Activated T-helper 1 cell treated with anti-CD3 and anti-CD28 coated beads, Interleukin-2, amount 50 U/mL, for 16 hours (primary cell): ENCODE data around the gene CFTR.

Experiments
- DNase-seq, 2 donors: peaks; one replicate each; pipeline ENCODE4 v3.0.0-alpha.2; 2020; ENCODE audit warnings: low read depth in 1 of 2, low spot score in 1 of 2

The CFTR gene

DNA sequence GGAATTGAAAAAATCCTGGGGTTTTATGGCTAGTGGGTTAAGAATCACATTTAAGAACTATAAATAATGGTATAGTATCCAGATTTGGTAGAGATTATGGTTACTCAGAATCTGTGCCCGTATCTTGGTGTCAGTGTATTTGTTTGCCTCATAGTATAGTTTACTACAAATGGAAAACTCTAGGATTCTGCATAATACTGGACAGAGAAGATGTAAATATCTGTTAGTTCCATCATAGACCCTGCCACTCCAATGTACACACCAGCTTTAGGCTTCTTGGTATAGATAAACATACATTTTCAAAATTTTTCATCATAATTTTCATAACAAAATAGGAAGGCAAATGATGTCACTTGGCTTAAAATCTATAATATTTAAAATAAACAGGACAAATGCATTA is 108.1 kb downstream of the CFTR start:
- DNase-seq, result no peak

GRCh38 chr7:117588352-117588794 is 108.5 kb downstream of the CFTR start:
- no peak for DNase-seq

DNA sequence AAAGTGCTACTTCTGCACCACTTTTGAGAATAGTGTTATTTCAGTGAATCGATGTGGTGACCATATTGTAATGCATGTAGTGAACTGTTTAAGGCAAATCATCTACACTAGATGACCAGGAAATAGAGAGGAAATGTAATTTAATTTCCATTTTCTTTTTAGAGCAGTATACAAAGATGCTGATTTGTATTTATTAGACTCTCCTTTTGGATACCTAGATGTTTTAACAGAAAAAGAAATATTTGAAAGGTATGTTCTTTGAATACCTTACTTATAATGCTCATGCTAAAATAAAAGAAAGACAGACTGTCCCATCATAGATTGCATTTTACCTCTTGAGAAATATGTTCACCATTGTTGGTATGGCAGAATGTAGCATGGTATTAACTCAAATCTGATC is 110.4 kb downstream of the CFTR start:
- DNase-seq, result no peak

DNA sequence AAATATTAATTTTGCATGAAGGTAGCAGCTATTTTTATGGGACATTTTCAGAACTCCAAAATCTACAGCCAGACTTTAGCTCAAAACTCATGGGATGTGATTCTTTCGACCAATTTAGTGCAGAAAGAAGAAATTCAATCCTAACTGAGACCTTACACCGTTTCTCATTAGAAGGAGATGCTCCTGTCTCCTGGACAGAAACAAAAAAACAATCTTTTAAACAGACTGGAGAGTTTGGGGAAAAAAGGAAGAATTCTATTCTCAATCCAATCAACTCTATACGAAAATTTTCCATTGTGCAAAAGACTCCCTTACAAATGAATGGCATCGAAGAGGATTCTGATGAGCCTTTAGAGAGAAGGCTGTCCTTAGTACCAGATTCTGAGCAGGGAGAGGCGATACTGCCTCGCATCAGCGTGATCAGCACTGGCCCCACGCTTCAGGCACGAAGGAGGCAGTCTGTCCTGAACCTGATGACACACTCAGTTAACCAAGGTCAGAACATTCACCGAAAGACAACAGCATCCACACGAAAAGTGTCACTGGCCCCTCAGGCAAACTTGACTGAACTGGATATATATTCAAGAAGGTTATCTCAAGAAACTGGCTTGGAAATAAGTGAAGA is 112.3 kb downstream of the CFTR start:
- DNase-seq, result no peak

DNA sequence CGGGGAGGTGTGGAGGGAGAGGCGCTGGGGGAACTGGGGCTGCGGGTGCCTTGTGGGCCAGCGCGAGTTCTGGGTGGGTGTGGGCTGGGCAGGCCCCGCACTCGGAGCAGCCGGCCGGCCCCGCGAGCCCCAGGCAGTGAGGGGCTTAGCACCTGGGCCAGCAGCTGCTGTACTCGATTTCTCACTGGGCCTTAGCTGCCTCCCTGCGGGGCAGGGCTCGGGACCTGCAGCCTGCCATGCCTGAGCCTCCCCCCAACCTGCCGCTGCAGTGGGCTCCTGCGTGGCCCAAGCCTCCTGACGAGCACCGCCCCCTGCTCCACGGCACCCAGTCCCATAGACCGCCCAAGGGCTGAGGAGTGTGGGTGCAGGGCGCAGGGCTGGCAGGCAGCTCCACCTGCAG is 116.3 kb downstream of the CFTR start:
- no peak for DNase-seq

DNA sequence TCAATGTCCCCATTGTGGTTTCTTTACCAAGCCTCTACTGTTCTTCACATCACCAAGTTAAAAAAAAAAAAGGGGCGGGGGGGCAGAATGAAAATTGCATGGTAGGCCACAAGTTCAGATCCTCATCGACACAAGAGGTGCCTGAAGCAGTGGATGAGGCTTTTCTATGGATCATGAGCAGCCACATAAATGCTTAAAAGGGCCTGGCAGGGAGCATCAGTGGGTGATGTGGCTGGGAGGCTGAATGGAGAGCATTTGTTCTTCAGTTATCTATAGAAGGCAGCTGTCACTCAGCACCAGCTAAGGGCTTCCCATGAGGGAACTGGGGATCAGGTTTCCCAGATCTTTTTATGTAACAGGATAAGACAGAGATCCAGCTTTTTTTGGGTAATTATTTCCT is 117.9 kb downstream of the CFTR start:
- DNase-seq, result no peak

- DNase-seq, result no peak
Observed at GRCh38 chr7:117600911-117601310, 121.1 kb downstream of the CFTR start.

- DNase-seq, result no peak
Observed at GRCh38 chr7:117603627-117604026, 123.8 kb downstream of the CFTR start.

GRCh38 chr7:117605712-117606111 is 125.9 kb downstream of the CFTR start:
- DNase-seq, result no peak

- DNase-seq, result no peak
Observed at GRCh38 chr7:117606132-117606531, 126.3 kb downstream of the CFTR start.

DNA sequence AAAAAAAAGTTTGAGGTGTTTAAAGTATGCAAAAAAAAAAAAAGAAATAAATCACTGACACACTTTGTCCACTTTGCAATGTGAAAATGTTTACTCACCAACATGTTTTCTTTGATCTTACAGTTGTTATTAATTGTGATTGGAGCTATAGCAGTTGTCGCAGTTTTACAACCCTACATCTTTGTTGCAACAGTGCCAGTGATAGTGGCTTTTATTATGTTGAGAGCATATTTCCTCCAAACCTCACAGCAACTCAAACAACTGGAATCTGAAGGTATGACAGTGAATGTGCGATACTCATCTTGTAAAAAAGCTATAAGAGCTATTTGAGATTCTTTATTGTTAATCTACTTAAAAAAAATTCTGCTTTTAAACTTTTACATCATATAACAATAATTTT is 130.6 kb downstream of the CFTR start:
- no peak for DNase-seq

DNA sequence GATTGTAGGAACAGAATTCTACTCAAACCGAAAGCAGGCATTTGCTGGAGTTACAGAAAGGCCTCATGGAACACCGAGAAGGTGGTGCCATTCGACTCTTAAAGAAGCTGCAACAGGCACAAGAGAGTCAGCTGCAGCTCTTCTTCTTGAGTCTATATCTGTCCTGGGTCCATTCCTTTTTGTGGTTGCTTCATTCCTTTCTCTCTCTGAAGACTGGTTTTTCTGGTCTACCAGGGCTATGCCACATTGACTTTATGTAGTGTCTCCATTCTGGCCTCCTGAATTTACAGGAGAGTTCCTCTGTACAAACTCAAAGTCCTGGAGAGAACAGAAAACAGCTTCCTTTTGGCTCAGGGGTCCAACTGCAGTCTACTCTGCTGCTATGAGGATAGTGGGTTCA is 132.8 kb downstream of the CFTR start:
- DNase-seq, result no peak

DNA sequence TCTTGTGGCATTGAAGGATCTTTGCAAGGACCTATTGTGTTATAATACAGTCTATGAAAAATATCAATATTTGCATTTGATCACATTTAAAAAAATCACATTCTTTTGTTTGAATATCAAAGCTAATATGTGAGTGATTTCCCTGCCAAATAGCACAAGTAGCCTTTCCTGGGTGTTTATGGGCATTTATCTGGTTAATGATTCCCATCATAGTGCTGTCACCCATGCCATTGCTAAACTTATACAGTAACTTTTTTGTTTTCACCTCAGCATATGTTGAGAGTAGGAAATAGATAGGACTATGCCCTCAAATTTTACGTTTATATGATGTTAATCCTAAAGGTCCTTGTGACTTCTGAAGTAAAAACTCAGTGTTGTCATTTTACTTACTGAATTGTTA is 136.9 kb downstream of the CFTR start:
- DNase-seq, result no peak

DNA sequence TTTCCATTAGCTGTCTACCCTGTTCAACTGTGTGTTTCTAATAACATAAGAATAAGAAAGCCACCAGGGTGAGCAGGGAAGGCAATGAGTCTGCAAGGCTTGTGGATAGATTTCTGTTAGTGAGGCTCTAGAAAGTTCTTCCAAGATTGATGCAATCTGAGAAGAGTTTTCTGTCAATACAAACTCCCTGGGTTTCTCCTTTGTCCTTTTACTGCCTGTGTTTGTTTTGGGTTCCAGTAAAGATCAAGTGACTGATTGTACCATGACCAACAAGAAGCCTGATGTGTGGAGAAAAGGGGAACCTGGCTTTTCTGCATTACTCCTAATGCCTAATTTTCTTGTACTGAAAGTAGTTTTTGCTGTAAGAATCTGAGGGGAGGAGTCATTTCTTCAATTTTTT is 139.9 kb downstream of the CFTR start:
- no peak for DNase-seq

DNA sequence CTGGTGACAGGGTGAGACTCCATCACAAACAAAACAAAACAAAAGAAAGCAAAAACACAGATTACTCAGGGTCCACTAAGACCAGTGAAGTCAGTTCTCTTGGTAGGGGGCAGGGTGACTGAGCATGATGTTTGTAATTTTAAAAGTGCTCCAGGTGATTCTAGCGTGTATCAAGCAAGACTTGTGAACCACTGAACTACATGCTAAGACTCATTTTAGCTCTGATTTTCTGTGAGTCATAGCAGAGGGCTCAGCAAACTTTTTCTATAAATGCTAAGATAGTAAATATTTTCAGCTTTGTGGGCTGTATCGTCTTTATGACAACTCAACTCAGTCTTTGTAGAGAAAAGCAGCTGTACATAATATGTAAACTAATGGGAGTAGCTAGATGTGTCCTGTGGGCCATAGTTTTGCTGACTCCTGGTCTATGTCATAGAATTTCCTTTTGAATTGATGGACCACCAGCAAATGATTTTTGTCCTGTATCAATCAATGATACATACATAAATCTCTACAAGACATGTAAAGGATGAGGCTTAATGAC is 141.3 kb downstream of the CFTR start:
- no peak for DNase-seq

DNA sequence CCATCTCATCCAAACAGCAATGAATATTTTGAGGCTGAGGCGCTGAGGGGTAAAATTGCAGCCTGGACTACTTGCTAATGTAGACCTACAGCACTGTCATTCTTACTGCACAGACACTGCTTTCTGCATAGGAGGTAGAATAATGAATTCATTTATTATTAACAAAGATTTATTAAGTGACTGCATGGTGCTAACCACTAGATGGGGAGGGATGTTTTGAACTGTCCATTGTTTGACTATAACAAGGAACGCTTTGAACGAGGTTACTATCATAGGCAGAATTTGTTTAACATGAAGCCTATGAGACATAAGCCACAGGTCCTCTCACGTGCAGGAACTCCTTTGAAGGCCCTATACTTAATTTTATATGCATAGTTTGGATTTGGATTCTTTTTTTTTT is 143.8 kb downstream of the CFTR start:
- DNase-seq, result no peak

GRCh38 chr7:117630501-117630900 is 150.7 kb downstream of the CFTR start:
- no peak for DNase-seq

GRCh38 chr7:117630907-117631564 is 151.2 kb downstream of the CFTR start:
- no peak for DNase-seq

GRCh38 chr7:117631652-117632051 is 151.8 kb downstream of the CFTR start:
- no peak for DNase-seq

DNA sequence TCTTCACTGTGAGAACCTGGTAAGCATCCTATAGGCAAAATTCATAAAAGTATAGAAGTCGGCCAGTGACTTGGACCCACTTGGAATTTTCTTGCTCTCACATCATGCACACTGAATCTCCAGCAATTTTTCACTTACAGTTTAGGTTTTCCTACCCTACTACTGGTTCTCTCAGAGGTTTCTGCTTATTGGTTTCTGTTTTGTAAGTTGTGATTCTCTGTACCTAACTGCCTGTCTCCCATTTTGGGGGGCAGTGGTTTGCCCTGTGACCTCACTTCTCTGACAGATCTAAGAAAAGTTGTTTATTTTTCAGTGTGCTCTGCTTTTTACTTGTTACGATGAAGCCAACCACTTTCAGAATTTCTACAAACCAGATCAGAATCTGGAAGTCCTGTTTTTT is 158.1 kb downstream of the CFTR start:
- DNase-seq, result no peak

DNA sequence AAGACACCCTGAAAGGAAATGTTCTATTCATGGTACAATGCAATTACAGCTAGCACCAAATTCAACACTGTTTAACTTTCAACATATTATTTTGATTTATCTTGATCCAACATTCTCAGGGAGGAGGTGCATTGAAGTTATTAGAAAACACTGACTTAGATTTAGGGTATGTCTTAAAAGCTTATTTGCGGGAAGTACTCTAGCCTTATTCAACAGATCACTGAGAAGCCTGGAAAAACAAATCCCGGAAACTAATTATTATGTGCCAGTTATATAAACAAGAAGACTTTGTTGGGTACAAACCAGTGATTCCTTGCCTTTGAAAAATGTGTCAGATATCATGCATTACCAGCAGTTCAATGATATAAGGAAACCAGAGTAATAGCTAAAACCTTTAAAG is 160.1 kb downstream of the CFTR start:
- DNase-seq, result no peak

- no peak for DNase-seq
Observed at GRCh38 chr7:117640465-117640864, 160.6 kb downstream of the CFTR start.
